ENCODE data around the gene SH3D19.

Gene SH3D19

GRCh38 chr4:151314479-151314878, 10.9 kb downstream of the SH3D19 start:
- DNase-seq (ENCODE audit: insufficient read length, low spot score) (no peak), FAIRE-seq (no peak)

DNA sequence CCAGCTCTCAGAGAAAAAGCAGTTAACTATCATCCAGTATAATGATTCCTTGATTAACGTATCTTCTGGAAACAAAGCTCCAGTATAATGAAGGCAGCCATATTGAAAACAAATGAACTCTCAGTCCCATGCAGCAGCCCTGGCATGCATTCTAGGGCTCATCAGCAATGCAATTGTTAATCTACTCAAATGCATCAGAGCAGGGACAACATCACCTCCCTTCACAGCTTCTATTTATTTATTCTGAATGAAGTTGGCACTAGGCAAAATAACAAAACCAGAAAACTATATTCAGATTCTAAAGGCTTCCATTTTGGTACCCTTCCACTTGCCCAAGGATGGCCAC, 11.4 kb downstream of the SH3D19 start:
- no peak for DNase-seq (ENCODE audit: insufficient read length, low spot score)
- no peak for FAIRE-seq
- no peak for TF ChIP-seq POU2F2 (IDR thresholded peaks at IDR 0.05; ENCODE audit: low read depth, low read length)
- no peak for TF ChIP-seq POLR2A (IDR thresholded peaks at IDR 0.05; ENCODE audit: low read depth, low read length)

More at GRCh38 chr4:151314479-151314878, 10.9 kb downstream of the SH3D19 start:
- TF ChIP-seq POU2F2 (IDR thresholded peaks at IDR 0.05; ENCODE audit: low read depth, low read length) (no peak), TAF1 (IDR thresholded peaks at IDR 0.05; ENCODE audit: low read depth, low read length) (no peak), PAX5 (IDR thresholded peaks at IDR 0.05; ENCODE audit: insufficient read depth, low read length, severe bottlenecking) (no peak), SPI1 (IDR thresholded peaks at IDR 0.05; ENCODE audit: low read depth, low read length) (no peak), POLR2AphosphoS5 (IDR thresholded peaks at IDR 0.05; ENCODE audit: low read depth, low read length) (no peak), POLR2A (IDR thresholded peaks at IDR 0.05; ENCODE audit: low read depth, low read length) (no peak)

DNA sequence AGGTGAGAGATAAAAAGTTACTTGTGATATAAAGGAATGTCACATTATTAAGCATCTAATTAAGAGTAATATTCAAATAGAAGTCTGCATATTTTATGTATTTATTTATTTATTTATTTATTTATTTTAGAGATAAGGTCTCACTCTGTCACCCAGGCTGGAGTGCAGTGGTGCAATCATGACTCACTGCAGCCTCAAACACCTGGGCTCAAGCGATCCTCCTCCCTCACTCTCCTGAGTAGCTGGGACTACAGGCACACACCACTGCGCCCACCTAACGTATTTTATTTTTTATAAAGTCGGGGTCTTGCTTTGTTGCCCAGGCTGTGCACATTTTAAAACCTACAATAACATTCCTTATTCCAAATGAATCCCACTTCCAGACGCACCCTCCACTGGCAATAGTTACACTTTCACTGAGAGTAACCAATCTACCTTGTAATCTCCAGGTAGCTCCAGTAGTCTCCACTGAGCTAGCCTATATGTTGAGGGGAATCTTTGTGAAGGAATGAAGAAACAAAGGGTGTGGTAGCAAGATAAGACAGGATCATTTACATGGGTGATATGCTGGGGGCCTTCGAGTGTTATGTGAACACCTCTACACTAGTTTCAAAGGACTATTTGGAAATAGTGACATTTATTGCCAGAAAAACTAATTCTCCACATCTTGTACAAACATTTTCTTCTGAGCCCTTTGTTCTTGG, 11.9 kb downstream of the SH3D19 start:
- DNase-seq (ENCODE audit: insufficient read length, low spot score): no peak
- FAIRE-seq: no peak
- no peak for TF ChIP-seq POU2F2 (IDR thresholded peaks at IDR 0.05; ENCODE audit: low read depth, low read length)
- TF ChIP-seq PAX5 (IDR thresholded peaks at IDR 0.05; ENCODE audit: insufficient read depth, low read length, severe bottlenecking): no peak
- TF ChIP-seq TAF1 (IDR thresholded peaks at IDR 0.05; ENCODE audit: low read depth, low read length): no peak
- TF ChIP-seq POLR2AphosphoS5 (IDR thresholded peaks at IDR 0.05; ENCODE audit: low read depth, low read length): no peak
- TF ChIP-seq SPI1 (IDR thresholded peaks at IDR 0.05; ENCODE audit: low read depth, low read length): no peak

DNA sequence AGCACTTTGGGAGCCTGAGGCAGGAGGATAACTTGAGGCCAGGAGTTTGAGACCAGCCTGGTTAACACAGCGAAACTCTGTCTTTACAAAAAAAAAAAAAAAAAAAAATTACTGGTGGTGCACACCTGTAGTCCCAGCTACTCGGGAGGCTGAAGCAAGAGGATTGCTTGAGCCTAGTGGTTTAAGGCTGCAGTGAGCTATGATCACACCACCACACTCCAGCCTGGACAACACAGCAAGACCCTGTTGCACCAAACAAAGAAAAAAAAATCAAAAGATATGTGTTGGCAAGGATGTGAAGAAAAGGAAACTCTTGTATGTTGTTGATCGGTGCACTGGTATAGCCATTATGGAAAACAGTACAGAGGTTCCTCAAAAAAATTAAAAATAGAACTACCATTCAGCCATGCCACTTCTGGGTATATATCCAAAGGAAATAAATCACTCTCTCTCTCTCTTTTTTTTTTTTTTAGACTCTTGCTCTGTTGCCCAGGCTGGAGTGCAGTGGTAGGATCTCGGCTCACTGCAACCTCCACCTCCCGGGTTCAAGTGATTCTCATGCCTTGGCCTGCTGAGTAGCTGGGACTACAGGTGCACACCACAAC, 15.2 kb downstream of the SH3D19 start:
- DNase-seq (ENCODE audit: insufficient read length, low spot score): no peak
- no peak for FAIRE-seq
- TF ChIP-seq PAX5 (IDR thresholded peaks at IDR 0.05; ENCODE audit: insufficient read depth, low read length, severe bottlenecking) (no peak), SPI1 (IDR thresholded peaks at IDR 0.05; ENCODE audit: low read depth, low read length) (no peak), TAF1 (IDR thresholded peaks at IDR 0.05; ENCODE audit: low read depth, low read length) (no peak), POLR2A (IDR thresholded peaks at IDR 0.05; ENCODE audit: low read depth, low read length) (no peak), POU2F2 (IDR thresholded peaks at IDR 0.05; ENCODE audit: low read depth, low read length) (no peak), POLR2AphosphoS5 (IDR thresholded peaks at IDR 0.05; ENCODE audit: low read depth, low read length) (no peak)

- FAIRE-seq (no peak), DNase-seq (ENCODE audit: insufficient read length, low spot score) (no peak)
- TF ChIP-seq POU2F2 (IDR thresholded peaks at IDR 0.05; ENCODE audit: low read depth, low read length) (no peak), PAX5 (IDR thresholded peaks at IDR 0.05; ENCODE audit: insufficient read depth, low read length, severe bottlenecking) (no peak), POLR2A (IDR thresholded peaks at IDR 0.05; ENCODE audit: low read depth, low read length) (no peak), SPI1 (IDR thresholded peaks at IDR 0.05; ENCODE audit: low read depth, low read length) (no peak), TAF1 (IDR thresholded peaks at IDR 0.05; ENCODE audit: low read depth, low read length) (no peak), POLR2AphosphoS5 (IDR thresholded peaks at IDR 0.05; ENCODE audit: low read depth, low read length) (no peak)
Measured at GRCh38 chr4:151304755-151305154, 20.6 kb downstream of the SH3D19 start.

DNA sequence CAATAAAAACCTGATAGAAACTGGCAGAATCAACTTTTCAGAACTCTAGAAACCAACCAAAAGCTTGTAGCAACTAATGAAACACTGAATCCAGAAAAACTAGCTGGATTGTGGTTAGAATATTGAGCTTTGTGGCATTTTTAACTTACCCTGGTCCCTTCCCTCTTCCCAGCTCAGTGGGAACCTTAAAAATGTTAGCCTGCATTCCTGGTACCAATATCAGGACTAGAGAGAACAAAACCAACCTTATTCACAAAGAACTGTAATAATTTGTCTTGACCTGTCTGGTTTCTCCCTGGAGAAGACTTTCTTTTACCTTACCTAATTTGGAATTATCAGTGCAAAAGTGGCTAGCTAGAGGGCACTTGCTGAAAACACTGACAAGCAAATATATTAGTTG, 21.2 kb downstream of the SH3D19 start:
- TF ChIP-seq TAF1 (IDR thresholded peaks at IDR 0.05; ENCODE audit: low read depth, low read length) (no peak), POLR2AphosphoS5 (IDR thresholded peaks at IDR 0.05; ENCODE audit: low read depth, low read length) (no peak), PAX5 (IDR thresholded peaks at IDR 0.05; ENCODE audit: insufficient read depth, low read length, severe bottlenecking) (no peak), SPI1 (IDR thresholded peaks at IDR 0.05; ENCODE audit: low read depth, low read length) (no peak), POLR2A (IDR thresholded peaks at IDR 0.05; ENCODE audit: low read depth, low read length) (no peak), POU2F2 (IDR thresholded peaks at IDR 0.05; ENCODE audit: low read depth, low read length) (no peak)

GRCh38 chr4:151302432-151302831, 23.0 kb downstream of the SH3D19 start:
- DNase-seq (ENCODE audit: insufficient read length, low spot score) (no peak), FAIRE-seq (no peak)
- TF ChIP-seq POLR2A (IDR thresholded peaks at IDR 0.05; ENCODE audit: low read depth, low read length): no peak
- TF ChIP-seq POLR2AphosphoS5 (IDR thresholded peaks at IDR 0.05; ENCODE audit: low read depth, low read length): no peak
- no peak for TF ChIP-seq SPI1 (IDR thresholded peaks at IDR 0.05; ENCODE audit: low read depth, low read length)
- TF ChIP-seq PAX5 (IDR thresholded peaks at IDR 0.05; ENCODE audit: insufficient read depth, low read length, severe bottlenecking): no peak
- TF ChIP-seq POU2F2 (IDR thresholded peaks at IDR 0.05; ENCODE audit: low read depth, low read length): no peak
- no peak for TF ChIP-seq TAF1 (IDR thresholded peaks at IDR 0.05; ENCODE audit: low read depth, low read length)

More for the DNA sequence above, 21.2 kb downstream of the SH3D19 start:
- DNase-seq (ENCODE audit: insufficient read length, low spot score) (no peak), FAIRE-seq (no peak)

DNA sequence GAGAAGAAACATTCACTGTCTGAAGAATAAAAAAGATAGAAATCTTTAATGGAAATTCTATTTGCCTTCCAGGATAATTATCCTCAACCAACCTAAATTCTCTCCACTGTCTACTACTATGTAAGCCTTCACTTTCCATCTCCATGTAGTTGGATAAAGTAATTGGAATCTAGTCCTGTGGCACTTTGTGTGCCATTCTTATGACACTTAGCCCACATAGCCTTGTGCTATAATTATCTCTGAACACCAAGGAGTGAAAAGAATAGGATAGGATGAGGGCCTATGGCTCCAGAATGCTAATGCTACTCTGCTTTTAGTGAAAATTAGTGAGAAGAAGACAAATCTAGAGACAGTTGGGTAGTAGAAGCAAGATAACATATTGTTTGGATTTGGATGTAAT, 28.2 kb downstream of the SH3D19 start:
- TF ChIP-seq PAX5 (IDR thresholded peaks at IDR 0.05; ENCODE audit: insufficient read depth, low read length, severe bottlenecking): no peak
- TF ChIP-seq POLR2A (IDR thresholded peaks at IDR 0.05; ENCODE audit: low read depth, low read length): no peak
- TF ChIP-seq POLR2AphosphoS5 (IDR thresholded peaks at IDR 0.05; ENCODE audit: low read depth, low read length): no peak
- no peak for TF ChIP-seq POU2F2 (IDR thresholded peaks at IDR 0.05; ENCODE audit: low read depth, low read length)
- TF ChIP-seq TAF1 (IDR thresholded peaks at IDR 0.05; ENCODE audit: low read depth, low read length): no peak
- no peak for TF ChIP-seq SPI1 (IDR thresholded peaks at IDR 0.05; ENCODE audit: low read depth, low read length)
- FAIRE-seq (no peak), DNase-seq (ENCODE audit: insufficient read length, low spot score) (no peak)

- no peak for DNase-seq (ENCODE audit: insufficient read length, low spot score)
- FAIRE-seq: no peak
- TF ChIP-seq SPI1 (IDR thresholded peaks at IDR 0.05; ENCODE audit: low read depth, low read length): no peak
- no peak for TF ChIP-seq TAF1 (IDR thresholded peaks at IDR 0.05; ENCODE audit: low read depth, low read length)
- no peak for TF ChIP-seq POLR2AphosphoS5 (IDR thresholded peaks at IDR 0.05; ENCODE audit: low read depth, low read length)
- no peak for TF ChIP-seq POLR2A (IDR thresholded peaks at IDR 0.05; ENCODE audit: low read depth, low read length)
- no peak for TF ChIP-seq POU2F2 (IDR thresholded peaks at IDR 0.05; ENCODE audit: low read depth, low read length)
- TF ChIP-seq PAX5 (IDR thresholded peaks at IDR 0.05; ENCODE audit: insufficient read depth, low read length, severe bottlenecking): no peak
Measured at GRCh38 chr4:151296227-151296626, 29.2 kb downstream of the SH3D19 start.

Measured in GM12891 (cell line).